ENCODE data around the gene OR10G6. TPM values are rescaled to one million over a fixed set of nuclear protein-coding genes. Genes with fewer than 3 reads are reported as not detected.

Gene OR10G6
- total RNA-seq, 2 experiments from 2014 or later = not detected

DNA sequence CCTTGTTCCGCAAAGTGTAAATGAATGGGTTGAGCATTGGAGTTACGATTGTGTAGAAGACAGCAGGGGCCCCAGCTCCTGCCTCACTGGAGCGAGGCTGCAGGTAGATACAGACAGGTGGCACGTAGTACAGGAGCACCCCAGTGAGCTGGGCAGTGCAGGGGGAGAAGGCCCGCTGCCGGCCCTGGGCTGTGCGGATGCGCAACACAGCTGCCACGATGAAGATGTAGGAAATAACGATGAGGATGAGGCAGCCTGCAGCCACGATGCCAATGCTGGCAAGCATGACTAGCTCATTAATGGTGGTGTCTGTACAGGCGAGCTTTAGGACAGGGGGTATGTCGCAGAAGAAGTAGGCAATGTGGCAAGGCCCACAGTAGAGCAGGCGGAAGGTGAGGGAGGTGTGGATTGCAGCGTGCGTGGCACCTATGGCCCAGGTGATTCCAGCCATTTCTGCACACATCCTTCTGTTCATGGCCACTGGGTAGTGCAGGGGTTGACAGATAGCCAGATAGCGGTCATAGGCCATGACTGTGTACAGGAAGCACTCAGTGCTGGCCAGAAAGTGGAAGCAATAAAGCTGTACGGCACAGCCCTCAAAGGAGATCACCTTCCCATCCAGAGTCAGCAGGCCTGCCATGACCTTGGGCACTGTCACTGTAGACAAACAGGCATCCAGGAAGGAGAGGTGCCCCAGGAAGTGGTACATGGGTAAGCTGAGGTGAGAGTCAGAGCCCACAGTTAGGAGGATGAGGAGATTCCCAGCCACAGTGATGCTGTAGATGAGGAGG, 18.0 kb downstream of the OR10G6 start:
- no peak for TF ChIP-seq EZH2phosphoT487 (IDR thresholded peaks at IDR 0.05; ENCODE audit: borderline replicate concordance, low read depth, low read length)
- TF ChIP-seq, protein P1, sequence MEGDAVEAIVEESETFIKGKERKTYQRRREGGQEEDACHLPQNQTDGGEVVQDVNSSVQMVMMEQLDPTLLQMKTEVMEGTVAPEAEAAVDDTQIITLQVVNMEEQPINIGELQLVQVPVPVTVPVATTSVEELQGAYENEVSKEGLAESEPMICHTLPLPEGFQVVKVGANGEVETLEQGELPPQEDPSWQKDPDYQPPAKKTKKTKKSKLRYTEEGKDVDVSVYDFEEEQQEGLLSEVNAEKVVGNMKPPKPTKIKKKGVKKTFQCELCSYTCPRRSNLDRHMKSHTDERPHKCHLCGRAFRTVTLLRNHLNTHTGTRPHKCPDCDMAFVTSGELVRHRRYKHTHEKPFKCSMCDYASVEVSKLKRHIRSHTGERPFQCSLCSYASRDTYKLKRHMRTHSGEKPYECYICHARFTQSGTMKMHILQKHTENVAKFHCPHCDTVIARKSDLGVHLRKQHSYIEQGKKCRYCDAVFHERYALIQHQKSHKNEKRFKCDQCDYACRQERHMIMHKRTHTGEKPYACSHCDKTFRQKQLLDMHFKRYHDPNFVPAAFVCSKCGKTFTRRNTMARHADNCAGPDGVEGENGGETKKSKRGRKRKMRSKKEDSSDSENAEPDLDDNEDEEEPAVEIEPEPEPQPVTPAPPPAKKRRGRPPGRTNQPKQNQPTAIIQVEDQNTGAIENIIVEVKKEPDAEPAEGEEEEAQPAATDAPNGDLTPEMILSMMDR (conservative IDR thresholded peaks at IDR 0.05; ENCODE audit: low read length) = no peak
- no TSS peak for BruUV-seq (replicated peaks)
- CTCF ChIA-PET (ENCODE audit: unreplicated experiment) = no interaction called here

GRCh38 chr11:123973816-123974215, 21.1 kb downstream of the OR10G6 start:
- no peak overlapping the region for H3K4me2 ChIP-seq (ENCODE audit: low read length)
- H2AFZ ChIP-seq (ENCODE audit: low read length) = no peak overlapping the region
- no peaks in the 10 kb centered on the region for H4K20me1 ChIP-seq (ENCODE audit: insufficient read depth, low read length)
- no peaks in the 10 kb centered on the region for H3K9me3 ChIP-seq (ENCODE audit: low read length)
- no peak overlapping the region for H3K27ac ChIP-seq (ENCODE audit: low read depth, low read length, poor library complexity, severe bottlenecking)
- H3K9me2 ChIP-seq (ENCODE audit: insufficient read depth, low read length) = no peaks in the 10 kb centered on the region
- H3K36me3 ChIP-seq (ENCODE audit: insufficient read depth, low read length) = no peaks in the 10 kb centered on the region
- CTCF ChIA-PET (ENCODE audit: unreplicated experiment) = no interaction called here
- no peaks in the 10 kb centered on the region for H3K4me1 ChIP-seq (ENCODE audit: insufficient read depth, low read length, poor library complexity, severe bottlenecking)
- intact Hi-C loops (cut with micrococcal nuclease; ENCODE audit: unreplicated experiment) = no loop called here
- DNase-seq (ENCODE audit: low spot score) = no peak
- POLR2A ChIA-PET = interaction anchor here (0.8 kb wide), 1 partner anchor 24 kb away, joined by 3 read pairs; no protein-coding TSS in a partner anchor
- BruUV-seq (replicated peaks) = no TSS peak
- TF ChIP-seq EZH2phosphoT487 (IDR thresholded peaks at IDR 0.05; ENCODE audit: borderline replicate concordance, low read depth, low read length) = no peak
- TF ChIP-seq, protein P1 (conservative IDR thresholded peaks at IDR 0.05; ENCODE audit: low read length) = no peak
- no peaks in the 10 kb centered on the region for H3K79me2 ChIP-seq (ENCODE audit: insufficient read depth, low read depth, low read length)
- no peak overlapping the region for H3K4me3 ChIP-seq (ENCODE audit: low read depth, low read length, poor library complexity, severe bottlenecking)

More for the DNA sequence above, 18.0 kb downstream of the OR10G6 start:
- POLR2A ChIA-PET = no interaction called here
- intact Hi-C loops (cut with micrococcal nuclease; ENCODE audit: unreplicated experiment) = no loop called here
- no peak for DNase-seq (ENCODE audit: low spot score)
- H3K36me3 ChIP-seq (ENCODE audit: insufficient read depth, low read length) = no peaks in the 10 kb centered on the region
- no peak overlapping the region for H3K4me2 ChIP-seq (ENCODE audit: low read length)
- no peaks in the 10 kb centered on the region for H3K79me2 ChIP-seq (ENCODE audit: insufficient read depth, low read depth, low read length)
- H4K20me1 ChIP-seq (ENCODE audit: insufficient read depth, low read length) = no peaks in the 10 kb centered on the region
- H2AFZ ChIP-seq (ENCODE audit: low read length) = no peak overlapping the region
- H3K9me2 ChIP-seq (ENCODE audit: insufficient read depth, low read length) = no peaks in the 10 kb centered on the region
- H3K4me3 ChIP-seq (ENCODE audit: low read depth, low read length, poor library complexity, severe bottlenecking) = no peak overlapping the region
- no peaks in the 10 kb centered on the region for H3K4me1 ChIP-seq (ENCODE audit: insufficient read depth, low read length, poor library complexity, severe bottlenecking)
- H3K9me3 ChIP-seq (ENCODE audit: low read length) = no peaks in the 10 kb centered on the region
- H3K27ac ChIP-seq (ENCODE audit: low read depth, low read length, poor library complexity, severe bottlenecking) = no peak overlapping the region

GRCh38 chr11:123956752-123957151, 38.2 kb downstream of the OR10G6 start:
- CTCF ChIA-PET (ENCODE audit: unreplicated experiment) = no interaction called here
- Histone ChIP-seq H3K4me1 (ENCODE audit: insufficient read depth, low read length, poor library complexity, severe bottlenecking) (no peaks in the 10 kb centered on the region), H3K27ac (ENCODE audit: low read depth, low read length, poor library complexity, severe bottlenecking) (no peak overlapping the region), H3K4me2 (ENCODE audit: low read length) (no peak overlapping the region), H3K4me3 (ENCODE audit: low read depth, low read length, poor library complexity, severe bottlenecking) (no peak overlapping the region), H4K20me1 (ENCODE audit: insufficient read depth, low read length) (no peaks in the 10 kb centered on the region), H3K9me3 (ENCODE audit: low read length) (no peaks in the 10 kb centered on the region), H3K9me2 (ENCODE audit: insufficient read depth, low read length) (no peaks in the 10 kb centered on the region), H2AFZ (ENCODE audit: low read length) (no peak overlapping the region), H3K36me3 (ENCODE audit: insufficient read depth, low read length) (no peaks in the 10 kb centered on the region), H3K79me2 (ENCODE audit: insufficient read depth, low read depth, low read length) (no peaks in the 10 kb centered on the region)
- POLR2A ChIA-PET = interaction anchor here (0.6 to 0.7 kb wide), 2 partner anchors 28 to 112 kb away, joined by 3 read pairs; no protein-coding TSS in a partner anchor
- intact Hi-C loops (cut with micrococcal nuclease; ENCODE audit: unreplicated experiment) = no loop called here
- TF ChIP-seq, protein P1 (conservative IDR thresholded peaks at IDR 0.05; ENCODE audit: low read length) = no peak
- TF ChIP-seq EZH2phosphoT487 (IDR thresholded peaks at IDR 0.05; ENCODE audit: borderline replicate concordance, low read depth, low read length) = no peak
- BruUV-seq (replicated peaks) = no TSS peak
- DNase-seq (ENCODE audit: low spot score) = no peak

Data from OCI-LY7 (cell line).